ENCODE data around the gene VSX2.

VSX2 gene

DNA sequence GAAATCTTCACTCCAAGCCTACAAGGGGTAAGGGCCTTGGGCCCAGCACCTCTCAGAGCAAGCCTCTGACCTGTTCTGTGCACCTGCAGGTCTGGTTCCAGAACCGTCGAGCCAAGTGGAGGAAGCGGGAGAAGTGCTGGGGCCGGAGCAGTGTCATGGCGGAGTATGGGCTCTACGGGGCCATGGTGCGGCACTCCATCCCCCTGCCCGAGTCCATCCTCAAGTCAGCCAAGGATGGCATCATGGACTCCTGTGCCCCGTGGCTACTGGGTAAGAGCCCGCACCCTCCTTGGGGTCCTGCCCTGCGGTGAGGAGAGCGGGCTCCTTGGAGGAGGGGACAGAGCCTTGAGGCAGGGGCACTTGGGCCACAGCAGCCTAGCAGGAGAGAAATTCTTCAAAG lies 20.3 kb downstream of the VSX2 start:
- Histone ChIP-seq H3K27ac (ENCODE audit: low read depth, low read length) (no peak overlapping the region), H3K9me3 (ENCODE audit: control insufficient read depth, insufficient read depth, low read length) (no peaks in the 10 kb centered on the region), H3K9me2 (replicated peaks; ENCODE audit: control insufficient read depth, low read length) (no peaks in the 10 kb centered on the region), H3K4me2 (ENCODE audit: low read length) (no peak overlapping the region), H3K4me3 (ENCODE audit: low read length) (no peak overlapping the region), H3F3A (ENCODE audit: control insufficient read depth, insufficient read depth) (no peaks in the 10 kb centered on the region), H4K20me1 (ENCODE audit: control insufficient read depth, insufficient read depth, low read depth, low read length) (no peaks in the 10 kb centered on the region), H3K79me2 (ENCODE audit: control insufficient read depth, low read length) (no peaks in the 10 kb centered on the region), H3K36me3 (ENCODE audit: control insufficient read depth, low read length) (no peaks in the 10 kb centered on the region), H3K27me3 (ENCODE audit: control insufficient read depth, low read length) (peaks cover 19% of the 10 kb centered on the region), H3K4me1 (ENCODE audit: control insufficient read depth, low read length) (peaks cover 15% of the 10 kb centered on the region)
- TF ChIP-seq EZH2phosphoT487 (IDR thresholded peaks at IDR 0.05; ENCODE audit: borderline replicate concordance, low read length) = no peak
- TF ChIP-seq, protein P1, sequence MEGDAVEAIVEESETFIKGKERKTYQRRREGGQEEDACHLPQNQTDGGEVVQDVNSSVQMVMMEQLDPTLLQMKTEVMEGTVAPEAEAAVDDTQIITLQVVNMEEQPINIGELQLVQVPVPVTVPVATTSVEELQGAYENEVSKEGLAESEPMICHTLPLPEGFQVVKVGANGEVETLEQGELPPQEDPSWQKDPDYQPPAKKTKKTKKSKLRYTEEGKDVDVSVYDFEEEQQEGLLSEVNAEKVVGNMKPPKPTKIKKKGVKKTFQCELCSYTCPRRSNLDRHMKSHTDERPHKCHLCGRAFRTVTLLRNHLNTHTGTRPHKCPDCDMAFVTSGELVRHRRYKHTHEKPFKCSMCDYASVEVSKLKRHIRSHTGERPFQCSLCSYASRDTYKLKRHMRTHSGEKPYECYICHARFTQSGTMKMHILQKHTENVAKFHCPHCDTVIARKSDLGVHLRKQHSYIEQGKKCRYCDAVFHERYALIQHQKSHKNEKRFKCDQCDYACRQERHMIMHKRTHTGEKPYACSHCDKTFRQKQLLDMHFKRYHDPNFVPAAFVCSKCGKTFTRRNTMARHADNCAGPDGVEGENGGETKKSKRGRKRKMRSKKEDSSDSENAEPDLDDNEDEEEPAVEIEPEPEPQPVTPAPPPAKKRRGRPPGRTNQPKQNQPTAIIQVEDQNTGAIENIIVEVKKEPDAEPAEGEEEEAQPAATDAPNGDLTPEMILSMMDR (IDR thresholded peaks at IDR 0.05; ENCODE audit: low read depth, low read length, poor library complexity, severe bottlenecking) = no peak

DNA sequence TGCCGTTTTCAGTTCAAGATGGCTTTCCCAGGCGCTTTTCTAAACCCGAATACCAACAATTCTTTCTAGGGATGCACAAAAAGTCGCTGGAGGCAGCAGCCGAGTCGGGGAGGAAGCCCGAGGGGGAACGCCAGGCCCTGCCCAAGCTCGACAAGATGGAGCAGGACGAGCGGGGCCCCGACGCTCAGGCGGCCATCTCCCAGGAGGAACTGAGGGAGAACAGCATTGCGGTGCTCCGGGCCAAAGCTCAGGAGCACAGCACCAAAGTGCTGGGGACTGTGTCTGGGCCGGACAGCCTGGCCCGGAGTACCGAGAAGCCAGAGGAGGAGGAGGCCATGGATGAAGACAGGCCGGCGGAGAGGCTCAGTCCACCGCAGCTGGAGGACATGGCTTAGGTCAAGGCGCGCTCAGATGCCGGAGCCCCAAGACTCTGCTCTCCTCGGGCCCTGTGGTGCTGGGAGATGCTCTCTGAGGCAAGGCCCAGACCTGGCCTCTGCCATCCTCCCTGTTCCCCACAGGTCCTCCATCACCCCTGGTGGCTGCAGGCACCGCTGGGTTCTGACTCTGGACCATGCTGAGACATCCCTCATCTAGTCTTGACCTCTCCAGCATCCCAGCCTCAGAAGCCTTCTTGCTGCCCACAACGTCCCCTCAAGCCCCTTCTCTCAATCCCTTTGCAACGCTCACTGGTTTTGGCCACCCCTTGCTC lies 21.4 kb downstream of the VSX2 start:
- Histone ChIP-seq H3K27ac (ENCODE audit: low read depth, low read length) (no peak overlapping the region), H4K20me1 (ENCODE audit: control insufficient read depth, insufficient read depth, low read depth, low read length) (no peaks in the 10 kb centered on the region), H3K4me1 (ENCODE audit: control insufficient read depth, low read length) (peaks cover 15% of the 10 kb centered on the region)

DNA sequence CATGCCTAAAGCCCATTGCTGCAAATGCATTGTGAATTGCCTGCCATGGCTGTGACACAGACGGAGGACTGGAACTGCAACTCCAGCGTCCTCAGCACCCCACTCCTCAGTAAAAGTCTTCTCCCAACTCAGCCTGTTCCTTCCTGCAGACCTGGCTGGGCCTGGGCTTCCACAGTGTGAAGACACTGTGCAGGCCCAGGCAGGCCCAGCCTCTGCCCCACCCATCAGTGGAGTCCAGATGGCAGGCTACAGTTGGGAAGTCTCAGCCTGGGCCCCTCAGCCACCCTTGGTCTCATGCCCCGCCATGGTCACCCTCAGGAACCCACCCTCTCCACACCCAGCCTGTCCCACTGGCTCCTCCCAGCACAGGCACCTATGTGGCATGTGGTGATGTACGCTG lies 22.0 kb downstream of the VSX2 start:
- H3K79me2 ChIP-seq (ENCODE audit: control insufficient read depth, low read length) = no peaks in the 10 kb centered on the region
- TF ChIP-seq, protein P1 (IDR thresholded peaks at IDR 0.05; ENCODE audit: low read depth, low read length, poor library complexity, severe bottlenecking) = no peak
- TF ChIP-seq EZH2phosphoT487 (IDR thresholded peaks at IDR 0.05; ENCODE audit: borderline replicate concordance, low read length) = no peak
- no peaks in the 10 kb centered on the region for H3K9me2 ChIP-seq (replicated peaks; ENCODE audit: control insufficient read depth, low read length)
- H3F3A ChIP-seq (ENCODE audit: control insufficient read depth, insufficient read depth) = no peaks in the 10 kb centered on the region
- H3K36me3 ChIP-seq (ENCODE audit: control insufficient read depth, low read length) = no peaks in the 10 kb centered on the region
- H4K20me1 ChIP-seq (ENCODE audit: control insufficient read depth, insufficient read depth, low read depth, low read length) = no peaks in the 10 kb centered on the region
- H3K4me1 ChIP-seq (ENCODE audit: control insufficient read depth, low read length) = peaks cover 15% of the 10 kb centered on the region
- H3K4me3 ChIP-seq (ENCODE audit: low read length) = no peak overlapping the region
- H3K4me2 ChIP-seq (ENCODE audit: low read length) = no peak overlapping the region
- H3K27ac ChIP-seq (ENCODE audit: low read depth, low read length) = no peak overlapping the region
- peaks cover 24% of the 10 kb centered on the region for H3K27me3 ChIP-seq (ENCODE audit: control insufficient read depth, low read length)
- no peaks in the 10 kb centered on the region for H3K9me3 ChIP-seq (ENCODE audit: control insufficient read depth, insufficient read depth, low read length)

More for the DNA sequence above, 21.4 kb downstream of the VSX2 start:
- H3K79me2 ChIP-seq (ENCODE audit: control insufficient read depth, low read length) = no peaks in the 10 kb centered on the region
- H3K27me3 ChIP-seq (ENCODE audit: control insufficient read depth, low read length) = peaks cover 22% of the 10 kb centered on the region
- H3K9me3 ChIP-seq (ENCODE audit: control insufficient read depth, insufficient read depth, low read length) = no peaks in the 10 kb centered on the region
- H3K4me3 ChIP-seq (ENCODE audit: low read length) = no peak overlapping the region
- H3F3A ChIP-seq (ENCODE audit: control insufficient read depth, insufficient read depth) = no peaks in the 10 kb centered on the region
- TF ChIP-seq EZH2phosphoT487 (IDR thresholded peaks at IDR 0.05; ENCODE audit: borderline replicate concordance, low read length) = no peak
- TF ChIP-seq, protein P1 (IDR thresholded peaks at IDR 0.05; ENCODE audit: low read depth, low read length, poor library complexity, severe bottlenecking) = no peak
- no peak overlapping the region for H3K4me2 ChIP-seq (ENCODE audit: low read length)
- no peaks in the 10 kb centered on the region for H3K9me2 ChIP-seq (replicated peaks; ENCODE audit: control insufficient read depth, low read length)
- H3K36me3 ChIP-seq (ENCODE audit: control insufficient read depth, low read length) = no peaks in the 10 kb centered on the region
